ENCODE data around the gene LARGE2. TPM values are rescaled to one million over a fixed set of nuclear protein-coding genes. Genes with fewer than 3 reads are reported as not detected.

The LARGE2 gene
- 36.6 and 38.6 TPM in 2 replicates for total RNA-seq (2014; rRNA removed; shearing (Covaris generic))

DNA sequence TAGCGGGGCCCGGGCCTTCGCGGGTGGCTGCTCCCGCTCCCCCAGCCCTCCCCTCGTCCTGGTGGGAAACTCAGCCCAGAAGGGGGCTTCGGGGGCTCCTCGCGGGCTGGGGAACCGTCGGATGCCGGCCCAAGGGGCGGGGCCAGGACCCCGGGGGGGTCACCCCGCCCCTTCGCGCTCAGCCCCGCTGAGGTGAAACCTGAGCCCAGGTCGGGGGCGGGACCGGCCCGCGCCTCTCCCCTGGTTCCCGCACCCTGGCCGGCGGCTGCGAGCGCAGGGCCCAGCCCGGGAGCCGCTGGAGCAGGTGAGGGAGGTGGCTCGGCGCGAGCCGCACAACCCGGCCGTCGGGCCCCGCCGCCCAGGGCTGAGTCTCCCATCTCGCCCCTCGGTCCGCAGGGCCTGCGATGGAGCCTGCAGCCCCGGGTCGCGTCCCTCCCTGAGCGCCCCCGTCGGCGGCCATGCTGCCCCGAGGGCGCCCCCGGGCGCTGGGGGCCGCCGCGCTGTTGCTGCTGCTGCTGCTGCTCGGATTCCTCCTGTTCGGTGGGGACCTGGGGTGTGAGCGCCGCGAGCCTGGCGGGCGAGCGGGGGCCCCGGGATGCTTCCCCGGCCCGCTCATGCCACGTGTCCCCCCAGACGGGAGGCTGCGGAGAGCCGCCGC, at the start of gene LARGE2:
LARGE2 (plus strand) TSS at position 232 of the 658 bp plus-strand sequence; CDS start at position 459, 227 bp downstream.
- Histone ChIP-seq H3K36me3 (replicated peaks; ENCODE audit: control insufficient read depth, insufficient read depth, low read length) (peaks cover 5% of the 10 kb centered on the region), H3K27me3 (ENCODE audit: control insufficient read depth, insufficient read depth, low read length) (peaks cover 13% of the 10 kb centered on the region), H3K4me3 (ENCODE audit: insufficient read depth, low read depth, low read length) (peak within 1 kb of the TSS; percentile 69)
- DNase-seq, result peak; percentile 99

DNA sequence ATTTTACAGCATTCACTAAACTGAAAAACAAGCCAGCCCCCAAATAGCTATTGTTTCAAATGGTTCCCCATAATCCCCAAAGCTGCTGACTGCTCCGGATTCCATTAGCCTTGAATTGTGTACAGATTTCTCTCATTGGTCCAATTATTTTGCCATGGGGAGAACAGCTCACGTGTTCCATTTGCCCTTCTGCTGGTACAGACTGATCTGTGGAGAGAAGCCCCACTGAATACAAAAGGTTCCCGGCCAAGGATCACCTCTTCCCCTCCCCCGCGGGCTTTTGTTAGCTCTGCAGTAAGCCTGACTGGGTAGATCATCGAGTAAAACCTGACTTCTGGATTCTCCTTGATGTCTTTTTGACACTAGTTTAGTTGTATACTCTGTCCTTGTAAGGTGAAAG, 46.1 kb upstream of the LARGE2 start:
- Histone ChIP-seq H3K36me3 (replicated peaks; ENCODE audit: control insufficient read depth, insufficient read depth, low read length) (peaks cover 4% of the 10 kb centered on the region), H3K27me3 (ENCODE audit: control insufficient read depth, insufficient read depth, low read length) (no peaks in the 10 kb centered on the region)

DNA sequence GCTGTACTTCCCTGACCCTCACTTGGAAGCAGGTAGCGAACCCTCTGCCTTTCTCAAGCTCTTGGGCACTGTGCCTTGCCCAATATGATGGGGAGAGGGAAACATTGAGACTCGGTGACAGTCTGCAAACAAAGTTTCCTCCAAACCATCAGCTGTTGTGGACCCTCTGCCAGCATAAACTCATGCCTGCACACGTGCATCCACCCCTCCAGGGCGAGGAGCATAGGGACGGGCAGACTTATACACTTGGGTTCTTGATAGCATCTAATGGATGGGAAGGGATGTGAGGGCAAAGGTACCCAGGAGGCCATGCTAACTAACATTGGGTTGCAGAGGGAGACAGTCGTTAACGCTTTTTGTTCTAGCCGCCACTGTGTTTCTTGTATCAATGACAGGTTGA, 45.2 kb upstream of the LARGE2 start:
- no peak for DNase-seq
- Histone ChIP-seq H3K36me3 (replicated peaks; ENCODE audit: control insufficient read depth, insufficient read depth, low read length) (peaks cover 8% of the 10 kb centered on the region), H3K27me3 (ENCODE audit: control insufficient read depth, insufficient read depth, low read length) (no peaks in the 10 kb centered on the region), H3K4me3 (ENCODE audit: insufficient read depth, low read depth, low read length) (no peak overlapping the region)

More for the DNA sequence above, 46.1 kb upstream of the LARGE2 start:
- no peak overlapping the region for H3K4me3 ChIP-seq (ENCODE audit: insufficient read depth, low read depth, low read length)
- peak; percentile 62 for DNase-seq

DNA sequence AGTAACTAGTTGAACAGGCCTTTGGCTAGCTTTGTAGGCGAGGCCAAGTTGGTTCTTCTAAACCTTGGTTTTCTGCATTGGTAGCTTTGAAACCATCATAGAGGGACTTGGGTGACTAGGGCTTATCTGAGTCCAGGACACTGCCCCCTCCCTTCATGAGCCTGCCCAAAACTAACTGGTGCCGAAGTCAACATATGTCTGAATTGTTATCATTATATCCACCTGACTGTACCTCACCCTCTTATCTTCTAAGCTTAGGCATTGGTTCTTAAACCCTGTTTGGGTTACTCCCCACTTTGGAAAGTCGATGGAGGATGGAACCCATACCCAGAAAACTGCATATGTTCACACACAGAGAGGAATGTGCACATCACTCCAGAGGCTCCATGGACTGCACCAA, 44.6 kb upstream of the LARGE2 start:
- DNase-seq, result no peak
- no peak overlapping the region for H3K4me3 ChIP-seq (ENCODE audit: insufficient read depth, low read depth, low read length)

DNA sequence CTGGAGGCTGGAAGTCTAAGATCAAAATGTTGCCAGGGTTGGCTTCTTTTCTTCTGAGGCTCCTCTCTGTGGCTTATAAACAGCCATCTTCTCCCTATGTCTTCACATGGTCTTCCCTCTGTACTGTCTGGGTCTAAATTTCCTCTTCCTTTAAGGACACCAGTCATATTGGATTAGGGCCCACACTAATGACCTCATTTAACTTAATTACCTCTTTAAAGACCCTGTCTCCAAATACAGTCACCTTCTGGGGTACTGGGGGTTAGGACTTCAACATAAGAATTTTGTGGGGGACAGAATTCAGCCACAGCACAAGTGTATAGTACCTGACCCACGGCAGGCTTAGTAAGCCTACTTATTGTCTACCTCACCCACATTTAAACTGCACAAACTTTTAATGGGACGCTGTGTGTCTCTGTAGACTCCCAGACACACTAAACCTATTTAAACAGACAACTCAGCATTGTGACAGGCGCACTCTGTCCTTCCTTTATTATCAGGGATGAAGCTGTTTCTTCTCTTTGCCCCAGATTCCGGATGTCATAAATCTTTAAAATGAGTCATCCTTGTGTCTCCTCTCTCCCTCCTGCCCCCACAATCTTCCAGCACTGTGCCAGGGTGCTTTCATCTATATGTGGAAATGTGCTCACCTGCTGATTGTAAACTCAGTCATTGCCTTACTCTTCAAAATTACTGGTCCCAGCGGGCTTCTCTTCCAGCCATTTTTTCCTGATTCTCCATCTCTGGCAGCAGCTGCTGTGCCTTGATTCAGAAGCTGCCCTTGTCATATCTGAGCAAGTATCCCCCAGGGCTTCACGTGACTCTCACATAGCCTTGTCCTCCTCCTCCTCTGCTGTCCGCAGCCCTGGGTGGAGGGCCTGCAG, 42.4 kb upstream of the LARGE2 start:
- Histone ChIP-seq H3K27me3 (ENCODE audit: control insufficient read depth, insufficient read depth, low read length) (no peaks in the 10 kb centered on the region), H3K4me3 (ENCODE audit: insufficient read depth, low read depth, low read length) (no peak overlapping the region), H3K36me3 (replicated peaks; ENCODE audit: control insufficient read depth, insufficient read depth, low read length) (peaks cover 7% of the 10 kb centered on the region)
- DNase-seq, result no peak

More for the DNA sequence above, 44.6 kb upstream of the LARGE2 start:
- peaks cover 8% of the 10 kb centered on the region for H3K36me3 ChIP-seq (replicated peaks; ENCODE audit: control insufficient read depth, insufficient read depth, low read length)
- no peaks in the 10 kb centered on the region for H3K27me3 ChIP-seq (ENCODE audit: control insufficient read depth, insufficient read depth, low read length)

DNA sequence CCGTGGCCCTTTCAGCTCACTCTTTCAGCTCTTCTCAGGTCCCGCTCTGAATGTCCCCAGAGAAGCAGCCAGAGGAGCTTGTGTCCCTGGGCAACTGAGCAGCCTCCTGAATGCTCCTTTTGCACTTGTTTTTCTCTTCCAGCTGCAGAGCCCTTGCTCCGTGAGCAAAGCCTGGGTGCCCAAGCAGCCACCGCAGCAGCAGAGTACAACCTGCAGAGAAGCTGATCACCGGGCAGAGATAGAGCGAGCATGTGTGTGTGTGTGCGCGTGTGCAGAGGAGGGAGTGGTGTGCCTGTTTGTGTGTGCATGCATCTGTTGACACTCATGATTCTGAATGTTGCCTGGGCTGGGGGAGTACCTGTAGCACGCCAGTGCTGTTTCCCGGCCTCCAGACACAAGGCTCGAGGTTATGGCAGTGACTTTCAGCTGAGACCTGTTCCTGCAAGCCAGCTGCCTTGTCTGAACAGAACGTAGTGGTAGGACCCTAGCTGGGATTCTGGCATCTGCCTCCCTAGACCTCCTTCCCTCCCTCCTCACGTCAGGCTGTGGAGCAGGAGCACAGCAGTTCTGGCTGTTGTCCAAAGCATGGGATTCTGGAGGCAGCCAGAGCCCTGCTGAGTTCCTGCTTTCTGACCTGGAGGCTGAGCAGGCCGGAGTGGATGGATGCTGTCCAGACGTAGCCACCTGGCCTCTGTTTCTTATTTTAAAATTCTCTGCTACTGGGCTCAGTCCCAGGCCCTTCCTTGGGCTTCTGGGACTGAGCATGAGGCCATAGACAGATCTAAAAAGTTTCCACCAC, 41.5 kb upstream of the LARGE2 start:
- Histone ChIP-seq H3K4me3 (ENCODE audit: insufficient read depth, low read depth, low read length) (no peak overlapping the region), H3K27me3 (ENCODE audit: control insufficient read depth, insufficient read depth, low read length) (peaks cover 3% of the 10 kb centered on the region; the same call in 1 of the 2 replicates), H3K36me3 (replicated peaks; ENCODE audit: control insufficient read depth, insufficient read depth, low read length) (peaks cover 7% of the 10 kb centered on the region)
- no peak for DNase-seq

DNA sequence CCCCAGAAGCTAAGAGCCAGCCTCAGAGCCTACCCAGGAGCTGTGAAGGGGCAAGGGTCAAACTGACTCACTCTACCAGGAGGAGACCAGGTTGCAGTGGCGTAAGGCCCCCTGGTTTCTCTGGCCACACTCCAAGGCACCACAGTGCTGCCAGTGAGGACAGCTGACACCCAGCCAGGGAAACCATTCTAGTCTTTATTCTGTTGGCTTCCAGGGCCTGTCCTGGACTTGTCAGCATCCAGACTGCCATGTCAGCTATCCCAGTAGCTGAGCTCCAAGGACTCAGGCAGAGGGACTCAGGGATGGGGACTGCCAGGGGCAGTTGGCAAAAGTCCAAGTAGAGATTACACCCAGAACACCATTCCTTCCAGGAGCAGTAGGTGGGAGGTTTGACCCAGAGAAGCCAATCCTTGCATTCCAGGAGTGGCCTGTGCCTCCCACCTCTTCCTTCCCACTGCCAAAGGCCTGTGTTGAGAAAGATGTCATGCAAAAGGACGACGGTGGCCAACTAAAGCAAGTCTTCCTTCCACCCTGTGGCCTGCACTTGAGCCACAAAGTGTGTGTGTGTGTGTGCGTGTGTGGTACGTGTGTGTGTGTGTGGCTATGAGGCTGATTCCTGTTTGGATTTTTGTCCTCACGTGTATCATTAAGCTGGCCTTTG, 40.6 kb upstream of the LARGE2 start:
- peaks cover 7% of the 10 kb centered on the region for H3K36me3 ChIP-seq (replicated peaks; ENCODE audit: control insufficient read depth, insufficient read depth, low read length)
- H3K27me3 ChIP-seq (ENCODE audit: control insufficient read depth, insufficient read depth, low read length), result peaks cover 9% of the 10 kb centered on the region; the same call in 1 of the 2 replicates
- no peak for DNase-seq
- H3K4me3 ChIP-seq (ENCODE audit: insufficient read depth, low read depth, low read length), result no peak overlapping the region

DNA sequence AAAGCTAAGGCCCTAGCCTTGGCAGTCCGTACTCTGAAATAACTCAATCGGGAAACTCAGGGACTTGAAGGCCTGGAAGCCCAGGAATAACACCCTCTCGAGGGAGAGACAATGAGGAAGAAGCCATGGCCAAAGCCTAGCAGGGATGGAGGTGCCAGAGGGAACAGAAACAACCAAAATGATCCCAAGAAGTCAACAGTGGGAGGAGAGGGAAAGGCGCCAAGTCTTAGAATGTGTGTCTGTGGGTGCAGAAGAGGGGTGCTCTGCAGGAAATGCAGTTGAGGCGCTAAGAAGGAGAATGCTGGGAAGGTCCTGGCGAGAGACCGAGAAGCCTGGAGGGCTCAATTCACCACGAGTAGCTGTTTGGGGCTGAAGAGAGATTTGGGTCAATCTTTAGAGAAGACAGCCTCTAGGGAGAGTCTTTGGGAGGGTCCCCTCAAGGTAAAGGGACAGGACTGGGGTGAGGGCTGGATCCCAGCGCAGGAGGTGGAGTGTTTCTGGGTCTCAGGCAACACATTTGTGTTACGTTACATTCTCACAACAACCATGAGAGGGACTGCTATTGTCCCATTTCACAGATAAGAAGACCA, 37.8 kb upstream of the LARGE2 start:
- H3K4me3 ChIP-seq (ENCODE audit: insufficient read depth, low read depth, low read length), result no peak overlapping the region
- no peak for DNase-seq
- H3K27me3 ChIP-seq (ENCODE audit: control insufficient read depth, insufficient read depth, low read length), result peaks cover 9% of the 10 kb centered on the region; the same call in 1 of the 2 replicates
- peaks cover 7% of the 10 kb centered on the region for H3K36me3 ChIP-seq (replicated peaks; ENCODE audit: control insufficient read depth, insufficient read depth, low read length)

DNA sequence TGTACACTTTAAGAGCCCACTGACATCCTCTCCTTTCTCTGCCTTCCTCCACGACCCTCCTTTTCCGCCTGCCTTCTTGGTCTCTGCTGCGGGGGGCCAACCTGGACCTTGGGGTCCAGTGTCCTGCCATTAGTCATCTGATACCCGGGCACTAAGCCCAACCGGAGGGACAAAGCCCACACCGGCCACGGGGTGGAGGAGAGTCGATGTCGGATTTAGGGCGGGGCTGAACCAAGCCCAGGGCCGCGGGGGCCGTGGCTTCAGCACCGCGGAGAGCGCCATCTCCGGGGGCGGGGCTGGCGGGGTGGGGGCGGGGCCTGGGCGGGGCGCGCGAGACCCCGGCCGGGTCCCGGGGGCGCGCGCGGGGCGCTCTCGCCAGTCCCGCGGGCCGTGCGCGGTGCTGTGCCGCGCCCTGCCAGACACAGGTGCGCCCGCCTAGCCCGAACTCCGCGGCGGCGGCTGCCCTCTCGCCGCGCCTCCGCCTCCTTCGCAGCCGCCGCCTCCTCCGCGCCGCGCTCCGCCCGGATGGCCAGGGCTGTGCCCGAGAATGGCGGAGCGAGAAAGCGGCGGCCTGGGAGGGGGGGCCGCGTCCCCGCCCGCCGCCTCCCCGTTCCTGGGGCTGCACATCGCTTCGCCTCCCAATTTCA, 37.1 kb upstream of the LARGE2 start, which contains the start of gene MAPK8IP1:
MAPK8IP1 (plus strand) TSS at position 378 of the 647 bp plus-strand sequence; CDS start at position 548, 170 bp downstream.
- Histone ChIP-seq H3K36me3 (replicated peaks; ENCODE audit: control insufficient read depth, insufficient read depth, low read length) (peaks cover 7% of the 10 kb centered on the region), H3K4me3 (ENCODE audit: insufficient read depth, low read depth, low read length) (peak within 1 kb of the TSS; percentile 61), H3K27me3 (ENCODE audit: control insufficient read depth, insufficient read depth, low read length) (peaks cover 9% of the 10 kb centered on the region; the same call in 1 of the 2 replicates)
- peak; percentile 100 for DNase-seq

DNA sequence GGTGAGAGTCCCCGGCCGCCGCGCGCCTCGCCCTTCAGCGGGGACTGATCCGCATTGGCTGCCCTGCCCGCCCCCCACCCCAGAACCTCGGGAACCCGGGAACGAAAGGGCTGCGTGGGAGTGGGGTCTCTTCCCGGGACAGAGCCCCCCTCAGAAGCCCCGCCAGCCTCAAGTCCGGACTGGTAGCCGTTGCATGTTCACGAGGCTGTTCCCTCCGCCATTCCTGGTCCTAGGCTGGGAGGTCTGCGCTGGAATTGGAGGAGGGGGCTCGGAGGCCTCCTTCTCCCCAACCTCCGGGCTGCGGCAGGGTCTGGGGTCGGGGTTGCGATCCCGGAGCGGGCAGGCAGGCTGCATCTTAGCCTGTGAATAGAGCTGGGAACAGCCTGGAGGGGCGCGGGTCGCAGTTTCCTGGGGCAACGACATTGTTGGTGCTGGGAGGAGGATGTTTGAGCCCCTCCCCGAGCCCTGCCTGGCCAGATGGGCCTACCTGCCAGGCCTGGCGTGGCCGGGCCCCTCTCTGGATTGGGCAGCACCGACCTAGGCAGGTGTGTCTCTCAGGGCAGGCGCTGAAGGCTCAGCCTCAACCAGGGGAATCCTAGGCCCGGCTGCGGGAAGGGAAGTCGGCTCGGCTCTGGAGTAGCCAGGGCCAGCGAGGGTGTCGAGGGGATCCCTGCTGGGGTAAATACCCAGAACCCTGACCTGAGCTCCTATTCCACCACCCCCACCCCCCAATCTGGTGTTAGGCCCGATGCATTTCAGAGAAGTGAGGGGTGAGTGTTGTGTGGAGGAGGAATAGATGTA, 36.3 kb upstream of the LARGE2 start:
- DNase-seq, result peak; percentile 93
- Histone ChIP-seq H3K27me3 (ENCODE audit: control insufficient read depth, insufficient read depth, low read length) (peaks cover 9% of the 10 kb centered on the region; the same call in 1 of the 2 replicates), H3K36me3 (replicated peaks; ENCODE audit: control insufficient read depth, insufficient read depth, low read length) (peaks cover 3% of the 10 kb centered on the region), H3K4me3 (ENCODE audit: insufficient read depth, low read depth, low read length) (peak overlapping the region; percentile 61)

DNA sequence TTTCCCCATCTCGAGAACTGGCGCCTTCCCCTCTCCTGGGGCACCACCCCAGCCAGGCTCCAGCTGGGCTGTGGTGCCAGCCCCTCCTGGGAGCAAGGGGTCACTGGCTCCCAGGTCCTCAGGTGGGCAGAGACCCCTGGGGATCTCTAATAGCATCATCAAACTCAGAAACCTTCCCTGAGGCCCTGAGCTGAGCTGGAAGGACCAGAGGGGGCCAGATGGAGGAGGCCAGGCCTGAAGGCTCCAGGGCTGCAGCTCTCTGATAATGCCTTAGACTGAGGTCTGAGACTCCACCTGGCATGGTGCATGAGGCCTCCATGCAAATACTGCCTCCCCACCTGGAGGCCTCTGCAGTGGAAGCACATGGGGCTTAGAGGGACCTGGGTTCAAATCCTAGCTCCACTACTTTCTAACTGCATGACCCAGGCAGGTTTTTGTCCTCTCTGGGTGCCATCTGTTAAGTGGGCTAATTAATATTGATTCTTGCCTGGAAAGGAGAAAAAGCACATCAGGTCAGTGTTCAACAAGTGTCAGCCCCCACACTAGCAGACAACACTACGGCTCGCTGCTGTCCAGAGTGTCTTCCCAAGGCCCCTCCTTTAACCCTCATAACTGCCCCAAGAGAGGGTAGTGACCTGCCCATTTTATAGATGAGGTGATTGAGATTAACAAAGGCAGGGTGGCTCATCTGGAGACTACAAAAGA, 35.5 kb upstream of the LARGE2 start:
- Histone ChIP-seq H3K27me3 (ENCODE audit: control insufficient read depth, insufficient read depth, low read length) (peaks cover 9% of the 10 kb centered on the region; the same call in 1 of the 2 replicates), H3K36me3 (replicated peaks; ENCODE audit: control insufficient read depth, insufficient read depth, low read length) (0 out of 2 replicates have a peak, but pooled peaks cover under 1% of the 10 kb centered on the region), H3K4me3 (ENCODE audit: insufficient read depth, low read depth, low read length) (no peak overlapping the region)
- no peak for DNase-seq

DNA sequence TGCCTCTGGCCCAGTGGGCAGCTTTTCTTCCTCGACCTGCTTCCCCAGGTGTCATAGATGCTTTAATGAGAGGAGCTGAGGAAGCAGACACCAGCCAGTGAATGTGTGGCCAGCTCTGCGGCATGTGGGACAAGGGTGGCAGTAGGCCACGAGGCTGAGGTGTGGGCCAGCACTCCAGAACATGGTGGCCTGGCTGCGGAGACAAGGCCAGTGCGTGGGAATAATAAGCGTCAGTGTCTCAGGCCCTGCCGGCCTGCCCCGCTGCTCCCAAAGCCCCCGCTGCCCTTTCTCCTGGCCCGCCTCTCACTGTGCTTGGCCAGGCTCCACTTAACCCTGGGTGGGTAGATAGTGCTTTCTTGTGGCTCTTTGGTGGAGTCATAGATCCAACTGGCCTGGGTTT, 34.9 kb upstream of the LARGE2 start:
- peaks cover 9% of the 10 kb centered on the region; the same call in 1 of the 2 replicates for H3K27me3 ChIP-seq (ENCODE audit: control insufficient read depth, insufficient read depth, low read length)
- H3K4me3 ChIP-seq (ENCODE audit: insufficient read depth, low read depth, low read length), result no peak overlapping the region
- H3K36me3 ChIP-seq (replicated peaks; ENCODE audit: control insufficient read depth, insufficient read depth, low read length), result no peaks in the 10 kb centered on the region
- no peak for DNase-seq

Data from H7 (cell line).